Colonic mucosa (tissue), 4 donors: ENCODE data around the gene COPG1. TPM values are rescaled to one million over a fixed set of nuclear protein-coding genes. Genes with fewer than 3 reads are reported as not detected.

Experiments
- DNase-seq: peaks from one replicate; pipeline ENCODE4 v3.0.0-alpha.2; 2020
- H3K27ac ChIP-seq: fragments of 200-600 bp; one replicate; pipeline ENCODE4 v1.8.0; 2021
- H3K27me3 ChIP-seq: fragments of 200-600 bp; one replicate; pipeline ENCODE4 v1.8.0; 2021
- H3K36me3 ChIP-seq: fragments of 200-600 bp; one replicate; pipeline ENCODE4 v1.8.0; 2021
- H3K4me1 ChIP-seq: fragments of 200-600 bp; one replicate; pipeline ENCODE4 v1.8.0; 2021; ENCODE audit warnings: mild to moderate bottlenecking
- H3K4me3 ChIP-seq: fragments of 200-600 bp; one replicate; pipeline ENCODE4 v1.8.0; 2021
- H3K9ac ChIP-seq, 2 donors: one replicate each; pipeline ENCODE4 v1.7.0; 2013; ENCODE audit warnings: control low read depth in 2 of 2, low read depth in 2 of 2, low read length in 2 of 2
- H3K9me3 ChIP-seq: fragments of 200-600 bp; one replicate; pipeline ENCODE4 v1.8.0; 2021
- intact Hi-C: fragments of 100-400 bp; cut with DNase I; formaldehyde crosslinking; loops from one replicate; pipeline ENCODE4 v1.14.1; 2022
- total RNA-seq, 2 donors: library from RNA; stranded (reverse); fragmentation: NEBNext Ultra II Directional in 1 of 2; extraction: Animal tissue kit (Norgen Biotek cat#: 25700) in 1 of 2; gene quantifications; one replicate each; pipeline ENCODE4 v1.2.1, GENCODE V29; 2021
- TF ChIP-seq, protein P1 (sequence below): fragments of 200-600 bp; IDR thresholded peaks from one replicate; pipeline ENCODE4 v1.8.0; 2022; ENCODE audit warnings: antibody characterized with exemption, mild to moderate bottlenecking
- donor health status: healthy.
- donor health status: DM: no; HTN: no; CAD: no.
- donor health status: DM: no; HTN: no; CAD: no.

Gene COPG1
- total RNA-seq, 2 donors from 2014 or later, result 285 to 288 TPM

- Histone ChIP-seq H3K9ac (peak overlapping the region; percentile 44 to 86), H3K4me1 (no peaks in the 10 kb centered on the region), H3K4me3 (peak overlapping the region; percentile 80), H3K27ac (peak overlapping the region; percentile 85), H3K36me3 (no peaks in the 10 kb centered on the region), H3K9me3 (no peaks in the 10 kb centered on the region), H3K27me3 (no peaks in the 10 kb centered on the region)
- peak; percentile 93 for DNase-seq
- intact Hi-C loops, result no loop called here
- TF ChIP-seq, protein P1, sequence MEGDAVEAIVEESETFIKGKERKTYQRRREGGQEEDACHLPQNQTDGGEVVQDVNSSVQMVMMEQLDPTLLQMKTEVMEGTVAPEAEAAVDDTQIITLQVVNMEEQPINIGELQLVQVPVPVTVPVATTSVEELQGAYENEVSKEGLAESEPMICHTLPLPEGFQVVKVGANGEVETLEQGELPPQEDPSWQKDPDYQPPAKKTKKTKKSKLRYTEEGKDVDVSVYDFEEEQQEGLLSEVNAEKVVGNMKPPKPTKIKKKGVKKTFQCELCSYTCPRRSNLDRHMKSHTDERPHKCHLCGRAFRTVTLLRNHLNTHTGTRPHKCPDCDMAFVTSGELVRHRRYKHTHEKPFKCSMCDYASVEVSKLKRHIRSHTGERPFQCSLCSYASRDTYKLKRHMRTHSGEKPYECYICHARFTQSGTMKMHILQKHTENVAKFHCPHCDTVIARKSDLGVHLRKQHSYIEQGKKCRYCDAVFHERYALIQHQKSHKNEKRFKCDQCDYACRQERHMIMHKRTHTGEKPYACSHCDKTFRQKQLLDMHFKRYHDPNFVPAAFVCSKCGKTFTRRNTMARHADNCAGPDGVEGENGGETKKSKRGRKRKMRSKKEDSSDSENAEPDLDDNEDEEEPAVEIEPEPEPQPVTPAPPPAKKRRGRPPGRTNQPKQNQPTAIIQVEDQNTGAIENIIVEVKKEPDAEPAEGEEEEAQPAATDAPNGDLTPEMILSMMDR, result peak; percentile 45
Observed at GRCh38 chr3:129316248-129317013, 67.0 kb downstream of the COPG1 start.

- H3K27ac ChIP-seq, result peak overlapping the region; percentile 85
- TF ChIP-seq, protein P1, result no peak
Observed at GRCh38 chr3:129317014-129317771, 67.8 kb downstream of the COPG1 start.

GRCh38 chr3:129317848-129318247 is 68.4 kb downstream of the COPG1 start:
- H3K4me3 ChIP-seq, result no peak overlapping the region
- no peaks in the 10 kb centered on the region for H3K36me3 ChIP-seq
- TF ChIP-seq, protein P1, result no peak
- intact Hi-C loops, result no loop called here
- H3K27me3 ChIP-seq, result no peaks in the 10 kb centered on the region
- H3K9ac ChIP-seq, result no peak overlapping the region
- DNase-seq, result no peak
- H3K27ac ChIP-seq, result no peak overlapping the region
- H3K4me1 ChIP-seq, result no peaks in the 10 kb centered on the region
- H3K9me3 ChIP-seq, result no peaks in the 10 kb centered on the region

More at GRCh38 chr3:129317014-129317771, 67.8 kb downstream of the COPG1 start:
- H3K4me1 ChIP-seq, result no peaks in the 10 kb centered on the region
- DNase-seq, result no peak
- peak overlapping the region; percentile 80 for H3K4me3 ChIP-seq
- H3K36me3 ChIP-seq, result no peaks in the 10 kb centered on the region
- no peaks in the 10 kb centered on the region for H3K27me3 ChIP-seq
- no peaks in the 10 kb centered on the region for H3K9me3 ChIP-seq
- intact Hi-C loops, result no loop called here
- H3K9ac ChIP-seq, result peak overlapping the region; percentile 44 to 86

GRCh38 chr3:129318921-129319320 is 69.5 kb downstream of the COPG1 start:
- intact Hi-C loops, result no loop called here
- TF ChIP-seq, protein P1, result no peak
- H3K27ac ChIP-seq, result no peak overlapping the region

GRCh38 chr3:129320261-129320660 is 70.9 kb downstream of the COPG1 start:
- H3K9ac ChIP-seq, result no peak overlapping the region
- no peak for DNase-seq

More at GRCh38 chr3:129318921-129319320, 69.5 kb downstream of the COPG1 start:
- Histone ChIP-seq H3K9me3 (no peaks in the 10 kb centered on the region), H3K4me1 (no peaks in the 10 kb centered on the region), H3K4me3 (no peak overlapping the region), H3K9ac (no peak overlapping the region), H3K27me3 (no peaks in the 10 kb centered on the region), H3K36me3 (no peaks in the 10 kb centered on the region)
- no peak for DNase-seq

More at GRCh38 chr3:129320261-129320660, 70.9 kb downstream of the COPG1 start:
- TF ChIP-seq, protein P1, result no peak
- Histone ChIP-seq H3K4me1 (no peaks in the 10 kb centered on the region), H3K4me3 (no peak overlapping the region), H3K36me3 (no peaks in the 10 kb centered on the region), H3K27ac (no peak overlapping the region), H3K9me3 (no peaks in the 10 kb centered on the region), H3K27me3 (no peaks in the 10 kb centered on the region)
- intact Hi-C loops, result no loop called here
